Measurements from ENCODE around the gene RHOXF2. TPM values are rescaled to one million over a fixed set of nuclear protein-coding genes. Genes with fewer than 3 reads are reported as not detected.
"Not testable (repeated sequence)": the region's sequence is repeated elsewhere in the genome, so short reads cannot be mapped to it uniquely, and the experiment has no call there.

Gene RHOXF2
- total RNA-seq, 1 donor from 2014 or later, result not detected

DNA sequence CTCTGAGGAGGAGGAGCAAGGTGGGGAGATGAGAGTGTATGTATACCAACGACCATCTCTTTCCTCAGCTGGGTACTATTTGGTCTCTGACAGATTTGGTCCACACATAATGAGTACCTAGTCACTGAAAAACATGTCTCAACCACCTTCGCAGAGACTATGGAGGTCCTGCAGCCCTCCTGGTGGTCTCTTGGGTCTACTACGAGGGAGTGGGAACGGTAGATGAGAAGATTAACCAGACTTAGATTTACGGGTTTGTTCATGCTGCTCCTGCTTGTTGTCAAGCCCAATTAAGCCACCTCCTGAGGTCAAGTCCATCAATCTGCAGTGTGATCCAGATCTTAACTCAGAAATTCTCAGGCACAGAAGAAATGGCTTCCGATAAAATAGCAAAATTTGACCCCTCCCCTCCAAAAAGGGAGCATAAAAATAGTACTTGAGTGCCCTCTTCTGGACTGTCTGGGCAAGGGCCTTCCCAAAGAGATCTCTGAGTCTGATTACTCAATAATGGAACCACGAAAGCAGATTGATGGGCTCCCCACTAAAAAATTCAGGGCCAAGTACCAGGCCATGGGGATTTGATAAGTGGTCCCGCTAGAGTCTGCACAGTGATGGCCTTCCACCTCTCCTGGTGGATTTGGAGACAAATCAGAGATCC, 38.3 kb downstream of the RHOXF2 start:
- H3K9me3 Mint-ChIP-seq; H3K4me3 Mint-ChIP-seq; H3K36me3 Mint-ChIP-seq (ENCODE audit: low read depth); DNase-seq; H3K4me1 Mint-ChIP-seq; POLR2A ChIA-PET; ATAC-seq (ENCODE audit: low read depth); CTCF ChIA-PET; H3K27me3 Mint-ChIP-seq; H3K27ac Mint-ChIP-seq; intact Hi-C loops (cut with micrococcal nuclease): not testable (repeated sequence)

DNA sequence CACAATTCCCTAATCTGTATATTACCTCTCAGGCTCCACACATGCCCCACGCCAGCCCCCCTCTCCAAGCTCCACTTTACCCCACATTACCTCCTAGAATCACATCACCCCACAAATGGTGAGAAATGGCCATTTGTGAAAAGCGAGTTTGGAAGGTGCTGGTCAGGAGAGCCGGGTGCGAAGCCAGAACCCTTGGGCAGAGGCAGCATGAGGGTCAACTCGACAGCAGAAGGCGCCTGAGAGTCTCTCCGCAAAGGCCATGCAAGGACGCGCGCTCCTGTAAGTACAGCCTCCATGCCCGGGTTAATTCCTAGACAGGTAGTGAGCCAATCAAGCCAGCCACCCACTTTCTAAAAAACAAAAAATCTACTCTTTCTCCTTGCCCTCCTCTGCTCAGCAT, 42.4 kb downstream of the RHOXF2 start:
- ATAC-seq (ENCODE audit: low read depth) (no peak), DNase-seq (no peak)
- H3K27ac Mint-ChIP-seq, result no peak overlapping the region
- intact Hi-C loops (cut with micrococcal nuclease), result loop anchor here (10.0 kb wide), 1 partner anchor 86 kb away; the partner anchor contains the start of gene RHOXF1
- TF ChIP-seq, protein P1, sequence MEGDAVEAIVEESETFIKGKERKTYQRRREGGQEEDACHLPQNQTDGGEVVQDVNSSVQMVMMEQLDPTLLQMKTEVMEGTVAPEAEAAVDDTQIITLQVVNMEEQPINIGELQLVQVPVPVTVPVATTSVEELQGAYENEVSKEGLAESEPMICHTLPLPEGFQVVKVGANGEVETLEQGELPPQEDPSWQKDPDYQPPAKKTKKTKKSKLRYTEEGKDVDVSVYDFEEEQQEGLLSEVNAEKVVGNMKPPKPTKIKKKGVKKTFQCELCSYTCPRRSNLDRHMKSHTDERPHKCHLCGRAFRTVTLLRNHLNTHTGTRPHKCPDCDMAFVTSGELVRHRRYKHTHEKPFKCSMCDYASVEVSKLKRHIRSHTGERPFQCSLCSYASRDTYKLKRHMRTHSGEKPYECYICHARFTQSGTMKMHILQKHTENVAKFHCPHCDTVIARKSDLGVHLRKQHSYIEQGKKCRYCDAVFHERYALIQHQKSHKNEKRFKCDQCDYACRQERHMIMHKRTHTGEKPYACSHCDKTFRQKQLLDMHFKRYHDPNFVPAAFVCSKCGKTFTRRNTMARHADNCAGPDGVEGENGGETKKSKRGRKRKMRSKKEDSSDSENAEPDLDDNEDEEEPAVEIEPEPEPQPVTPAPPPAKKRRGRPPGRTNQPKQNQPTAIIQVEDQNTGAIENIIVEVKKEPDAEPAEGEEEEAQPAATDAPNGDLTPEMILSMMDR (IDR thresholded peaks at IDR 0.05), result no peak
- POLR2A ChIA-PET, result no interaction called here
- H3K9me3 Mint-ChIP-seq, result no peaks in the 10 kb centered on the region
- no peaks in the 10 kb centered on the region for H3K27me3 Mint-ChIP-seq
- no peaks in the 10 kb centered on the region for H3K36me3 Mint-ChIP-seq (ENCODE audit: low read depth)
- no peak overlapping the region for H3K4me3 Mint-ChIP-seq
- CTCF ChIA-PET, result no interaction called here
- no peaks in the 10 kb centered on the region for H3K4me1 Mint-ChIP-seq

DNA sequence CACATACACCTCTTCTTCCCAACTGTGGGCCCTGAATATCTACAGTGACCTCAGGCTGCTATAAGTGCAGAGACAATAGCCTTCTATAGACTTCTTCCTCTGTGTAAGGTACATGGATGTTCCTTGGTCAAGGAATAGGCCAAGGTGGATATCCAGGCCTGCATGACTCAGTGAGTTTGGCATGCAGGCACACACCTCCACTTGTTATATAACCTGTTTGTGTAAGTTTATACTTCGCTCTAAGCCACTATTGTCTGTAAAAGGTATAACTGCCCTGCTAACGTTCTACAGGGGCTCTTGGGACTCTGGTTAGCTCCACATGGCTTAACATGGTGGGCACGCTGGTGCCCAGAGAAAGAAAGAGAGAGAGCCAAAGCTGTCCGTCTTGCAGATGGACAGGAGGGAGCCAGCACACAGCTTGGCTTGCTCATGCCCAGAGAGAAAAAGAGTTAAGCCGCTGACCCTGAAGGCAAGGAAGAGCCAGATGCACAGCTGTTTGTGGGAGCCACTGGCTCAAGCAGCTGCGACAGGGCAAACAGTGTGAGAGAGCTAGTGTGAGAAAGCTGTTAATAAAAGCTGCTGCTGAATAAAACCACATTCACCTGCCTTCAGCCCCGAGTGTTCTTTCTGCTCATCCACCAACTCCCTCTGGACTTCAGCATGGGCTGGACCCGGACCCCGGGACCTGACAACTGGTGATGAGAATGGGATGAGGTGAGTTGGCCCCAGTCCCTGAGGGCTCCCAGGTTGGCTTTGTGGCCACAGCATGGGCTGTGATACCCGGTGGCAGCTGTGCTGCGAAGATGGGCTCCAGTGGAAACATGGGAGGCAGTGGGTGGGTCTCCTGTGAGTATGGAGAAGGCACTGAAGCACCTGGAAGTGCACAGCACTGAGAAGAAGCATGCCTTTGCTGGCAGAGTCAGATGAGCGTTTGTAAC, 47.7 kb downstream of the RHOXF2 start:
- no peaks in the 10 kb centered on the region for H3K4me1 Mint-ChIP-seq
- intact Hi-C loops (cut with micrococcal nuclease), result loop anchor here (10.0 kb wide), 1 partner anchor 91 kb away; the partner anchor contains the start of gene RHOXF1
- no peaks in the 10 kb centered on the region for H3K27me3 Mint-ChIP-seq
- TF ChIP-seq, protein P1 (IDR thresholded peaks at IDR 0.05), result no peak
- no peak overlapping the region for H3K27ac Mint-ChIP-seq
- POLR2A ChIA-PET, result no interaction called here
- ATAC-seq (ENCODE audit: low read depth) (no peak), DNase-seq (no peak)
- no peaks in the 10 kb centered on the region for H3K9me3 Mint-ChIP-seq
- H3K36me3 Mint-ChIP-seq (ENCODE audit: low read depth), result no peaks in the 10 kb centered on the region
- CTCF ChIA-PET, result no interaction called here
- H3K4me3 Mint-ChIP-seq, result no peak overlapping the region

DNA sequence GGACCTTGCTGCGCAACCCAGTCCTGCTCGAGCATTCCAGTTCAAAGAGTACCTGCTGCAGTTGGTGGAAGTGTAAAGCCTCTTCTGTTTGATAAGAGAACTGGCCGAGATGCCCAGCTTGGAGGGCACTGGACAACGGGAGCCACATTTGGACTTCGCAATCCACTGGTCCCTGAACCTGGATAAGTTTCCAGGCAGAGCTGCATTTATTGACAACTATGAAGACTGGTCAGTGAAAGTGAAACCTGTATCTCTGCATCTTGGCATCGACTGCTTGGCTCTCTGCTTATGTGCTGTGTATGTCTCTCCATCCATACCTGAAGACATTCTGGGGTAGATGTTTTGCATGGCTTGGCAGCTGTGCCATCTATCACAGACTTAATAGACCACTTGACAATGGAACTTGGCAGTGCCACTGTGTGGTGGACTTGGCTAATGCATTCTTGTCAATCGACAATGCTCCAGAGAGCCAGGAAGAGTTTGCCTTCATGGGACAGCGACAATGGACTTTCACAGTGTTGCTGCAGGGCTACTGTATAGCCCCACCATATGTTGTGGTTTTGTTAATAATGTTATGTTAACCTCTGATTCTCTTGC, 48.7 kb downstream of the RHOXF2 start:
- H3K4me1 Mint-ChIP-seq, result no peaks in the 10 kb centered on the region
- TF ChIP-seq, protein P1 (IDR thresholded peaks at IDR 0.05), result no peak
- no peak overlapping the region for H3K27ac Mint-ChIP-seq
- intact Hi-C loops (cut with micrococcal nuclease), result loop anchor here (10.0 kb wide), 1 partner anchor 92 kb away; the partner anchor contains the start of gene RHOXF1
- no peaks in the 10 kb centered on the region for H3K9me3 Mint-ChIP-seq
- ChIA-PET POLR2A (no interaction called here), CTCF (no interaction called here)
- DNase-seq, result no peak
- no peaks in the 10 kb centered on the region for H3K36me3 Mint-ChIP-seq (ENCODE audit: low read depth)
- no peaks in the 10 kb centered on the region for H3K27me3 Mint-ChIP-seq
- no peak for ATAC-seq (ENCODE audit: low read depth)
- no peak overlapping the region for H3K4me3 Mint-ChIP-seq

DNA sequence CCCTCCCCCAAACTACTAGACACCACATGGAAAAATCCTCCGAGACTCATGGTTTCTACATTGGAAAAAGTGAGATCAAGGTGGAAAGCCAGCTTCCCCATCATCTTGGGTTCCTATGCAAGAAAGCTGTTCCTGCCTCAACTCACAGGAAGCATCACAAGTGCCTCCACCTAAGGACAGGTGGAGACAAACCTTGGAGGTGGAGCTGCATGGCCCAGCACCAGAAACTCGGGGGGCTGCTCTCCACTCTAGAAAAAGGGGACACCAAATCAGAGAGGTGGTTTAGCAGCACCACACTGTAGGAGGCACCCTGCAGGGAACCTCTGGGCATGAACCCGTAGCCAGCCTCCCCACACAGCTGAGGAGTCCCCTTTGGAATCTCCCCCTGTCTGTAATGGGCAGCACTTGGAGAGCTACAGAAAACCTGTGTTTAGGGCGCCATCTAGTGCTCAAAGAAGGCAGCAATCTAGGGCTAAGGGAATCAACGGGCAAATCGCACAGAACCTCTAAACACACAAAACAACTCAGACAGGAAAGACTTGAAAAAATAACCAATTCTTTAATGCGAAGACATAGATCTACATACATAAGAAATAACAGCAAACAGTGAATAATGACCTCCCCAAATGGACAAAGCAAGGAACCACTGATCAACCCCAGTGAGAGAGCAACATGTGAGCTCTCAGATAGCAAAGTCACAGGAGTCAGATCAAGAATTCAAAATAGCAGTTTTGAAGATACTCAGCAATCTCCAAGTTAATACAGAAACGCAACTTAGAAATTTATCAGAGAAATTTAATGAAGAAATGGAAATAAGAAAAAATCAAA, 55.2 kb downstream of the RHOXF2 start:
- no peaks in the 10 kb centered on the region for H3K27me3 Mint-ChIP-seq
- TF ChIP-seq, protein P1 (IDR thresholded peaks at IDR 0.05), result no peak
- POLR2A ChIA-PET, result no interaction called here
- no peak overlapping the region for H3K27ac Mint-ChIP-seq
- no peak overlapping the region for H3K4me3 Mint-ChIP-seq
- CTCF ChIA-PET, result interaction anchor here (0.7 to 2.7 kb wide), 9 partner anchors 10 to 864 kb away, joined by 3 to 27 read pairs (median 5); no protein-coding TSS in a partner anchor
- no peaks in the 10 kb centered on the region for H3K9me3 Mint-ChIP-seq
- intact Hi-C loops (cut with micrococcal nuclease), result loop anchor here (1.0 kb wide), 1 partner anchor 232 kb away; no protein-coding TSS in a partner anchor
- peaks cover 4% of the 10 kb centered on the region for H3K36me3 Mint-ChIP-seq (ENCODE audit: low read depth)
- DNase-seq, result no peak
- peaks cover 3% of the 10 kb centered on the region for H3K4me1 Mint-ChIP-seq
- peak; percentile 69 for ATAC-seq (ENCODE audit: low read depth)

All from activated B cell treated with CpG ODN at 0.5 μM for 24 hours (primary cell).